IPS-11a (cell line): ENCODE data around the gene RNF186.
"Not testable (repeated sequence)": the region's sequence is repeated elsewhere in the genome, so short reads cannot be mapped to it uniquely, and the experiment has no call there.

Source experiments
- H3K4me3 ChIP-seq: one replicate; pipeline ENCODE4 v1.5.1; 2013; ENCODE audit warnings: low read depth, low read length, control low read depth

The RNF186 gene, protein sequence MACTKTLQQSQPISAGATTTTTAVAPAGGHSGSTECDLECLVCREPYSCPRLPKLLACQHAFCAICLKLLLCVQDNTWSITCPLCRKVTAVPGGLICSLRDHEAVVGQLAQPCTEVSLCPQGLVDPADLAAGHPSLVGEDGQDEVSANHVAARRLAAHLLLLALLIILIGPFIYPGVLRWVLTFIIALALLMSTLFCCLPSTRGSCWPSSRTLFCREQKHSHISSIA

DNA sequence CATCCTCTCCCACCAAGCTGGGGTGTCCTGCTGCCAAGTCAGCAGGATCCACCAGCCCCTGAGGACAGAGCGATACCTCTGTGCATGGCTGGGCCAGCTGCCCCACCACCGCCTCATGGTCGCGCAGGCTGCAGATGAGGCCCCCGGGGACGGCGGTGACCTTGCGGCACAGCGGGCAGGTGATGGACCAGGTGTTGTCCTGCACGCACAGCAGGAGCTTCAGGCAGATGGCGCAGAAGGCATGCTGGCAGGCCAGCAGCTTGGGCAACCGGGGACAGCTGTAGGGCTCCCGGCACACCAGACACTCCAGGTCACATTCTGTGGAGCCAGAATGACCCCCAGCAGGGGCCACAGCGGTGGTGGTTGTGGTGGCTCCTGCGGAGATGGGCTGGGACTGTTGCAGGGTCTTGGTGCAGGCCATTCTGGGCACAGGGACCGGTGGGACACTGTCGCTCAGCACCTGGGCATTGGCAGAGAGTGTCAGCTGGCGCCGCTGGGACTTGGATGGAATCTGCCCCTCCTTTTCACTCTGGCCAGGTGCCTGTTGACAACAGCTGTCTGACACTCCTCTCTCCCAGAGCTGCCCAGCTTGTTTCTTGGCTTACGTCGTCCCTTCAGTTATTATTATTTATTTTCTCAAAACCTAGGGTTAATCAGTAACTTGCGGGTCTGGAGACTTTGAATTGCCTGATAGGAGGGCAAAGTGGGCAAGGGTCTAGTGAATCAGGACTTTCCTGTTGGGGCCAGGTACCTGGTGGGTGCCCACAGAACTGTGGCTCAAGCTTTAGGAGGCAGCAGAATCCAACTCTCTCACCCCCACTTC, at the start of gene RNF186:
RNF186 (minus strand) TSS at position 603 of the 823 bp plus-strand sequence; CDS start at position 421, 182 bp downstream.
- H3K4me3 ChIP-seq = no peak within 1 kb of the TSS

DNA sequence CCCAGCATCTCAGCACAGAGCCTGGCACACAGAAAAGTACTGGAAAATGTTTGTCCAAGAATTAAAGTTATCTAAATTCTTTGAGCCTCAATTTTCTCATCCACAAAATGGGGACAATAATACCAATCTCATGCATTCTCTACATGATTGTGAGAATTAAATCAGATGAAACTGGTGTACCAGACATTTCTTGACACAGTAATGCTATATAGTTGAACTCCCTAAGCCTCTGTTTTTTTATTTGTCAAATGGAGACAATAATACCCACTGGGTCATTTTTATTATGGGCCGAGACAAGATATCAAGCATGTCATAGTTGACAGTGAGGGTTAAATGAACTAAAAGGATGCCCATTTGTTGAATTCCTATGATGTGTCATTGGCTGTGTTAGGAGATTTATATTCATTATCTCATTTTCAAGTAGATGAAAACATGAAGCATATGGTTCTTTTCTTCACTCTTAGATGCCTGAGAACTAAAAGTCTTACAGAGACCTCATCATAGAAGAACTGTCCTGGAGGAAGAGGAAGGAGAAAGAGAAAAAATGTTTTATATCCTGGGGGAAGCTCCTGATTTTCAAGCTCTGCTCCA, 49.6 kb upstream of the RNF186 start:
- H3K4me3 ChIP-seq = no peak overlapping the region

DNA sequence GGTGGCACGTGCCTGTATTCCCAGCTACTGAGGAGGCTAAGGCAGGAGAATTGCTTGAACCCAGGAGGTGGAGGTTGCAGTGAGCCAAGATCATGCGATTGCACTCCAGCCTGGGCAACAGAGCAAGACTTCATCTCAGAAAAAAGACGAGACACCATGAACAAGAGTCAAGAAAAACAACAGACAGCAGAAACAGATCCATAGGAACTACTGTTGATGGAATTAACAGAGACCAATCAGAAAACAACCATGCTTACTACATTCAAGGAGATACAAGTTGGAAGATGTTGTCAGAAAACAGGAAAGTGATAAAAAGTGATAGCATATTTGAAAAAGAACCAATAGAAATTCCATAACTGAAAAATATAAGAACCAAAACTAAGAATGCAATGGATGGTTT, 47.9 kb upstream of the RNF186 start:
- H3K4me3 ChIP-seq = no peak overlapping the region

DNA sequence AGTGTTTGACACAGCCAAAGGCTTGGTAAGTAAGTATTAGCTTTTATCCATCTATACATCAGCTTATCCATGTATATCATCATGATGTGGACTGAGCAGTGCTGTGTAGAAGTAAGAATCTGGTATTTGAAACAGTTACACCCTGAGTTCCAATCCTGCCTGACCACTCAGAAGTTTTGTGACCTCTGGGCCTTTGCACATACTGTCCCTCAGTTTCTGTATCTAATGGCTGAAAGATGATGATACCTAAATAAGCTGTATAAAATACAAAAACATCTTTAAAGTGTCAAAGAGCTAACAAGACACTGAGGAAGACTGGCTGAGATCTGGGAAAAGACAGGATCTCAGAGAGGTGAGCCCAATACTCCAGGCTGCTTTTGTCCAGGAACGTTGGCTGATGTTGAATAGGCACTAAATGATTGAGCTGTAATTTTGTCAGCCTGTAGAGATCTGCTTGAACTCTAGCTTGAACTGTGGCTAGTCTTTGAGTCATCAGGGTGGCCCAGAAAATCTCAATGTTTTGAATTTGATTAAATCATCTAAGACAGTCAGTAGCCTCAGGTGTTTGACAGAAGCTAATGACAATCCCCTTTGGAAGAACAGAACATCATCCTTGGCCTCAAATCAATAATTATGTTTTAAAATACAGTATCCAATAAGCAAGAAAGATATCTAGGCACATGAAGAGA, 46.9 kb upstream of the RNF186 start:
- no peak overlapping the region for H3K4me3 ChIP-seq

DNA sequence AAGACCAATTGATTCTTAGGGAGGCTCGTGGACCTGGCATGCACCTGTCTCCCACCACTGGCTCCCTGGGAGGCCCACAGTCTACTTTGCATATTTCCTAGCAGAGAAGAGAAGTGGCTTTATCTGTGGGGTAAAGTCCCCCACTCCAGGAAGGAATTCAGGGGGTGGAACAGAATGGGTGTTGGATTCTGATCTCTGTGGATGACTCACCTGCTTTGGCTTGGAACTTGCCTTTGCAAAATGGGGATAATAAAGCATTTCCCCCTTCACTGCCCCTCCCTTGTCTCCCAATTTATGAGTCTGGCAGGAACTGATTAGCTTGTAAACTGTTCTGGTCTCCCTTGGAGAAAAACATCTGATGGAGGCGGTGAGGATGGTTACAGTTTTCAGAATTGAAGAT, 46.0 kb upstream of the RNF186 start:
- H3K4me3 ChIP-seq = no peak overlapping the region

DNA sequence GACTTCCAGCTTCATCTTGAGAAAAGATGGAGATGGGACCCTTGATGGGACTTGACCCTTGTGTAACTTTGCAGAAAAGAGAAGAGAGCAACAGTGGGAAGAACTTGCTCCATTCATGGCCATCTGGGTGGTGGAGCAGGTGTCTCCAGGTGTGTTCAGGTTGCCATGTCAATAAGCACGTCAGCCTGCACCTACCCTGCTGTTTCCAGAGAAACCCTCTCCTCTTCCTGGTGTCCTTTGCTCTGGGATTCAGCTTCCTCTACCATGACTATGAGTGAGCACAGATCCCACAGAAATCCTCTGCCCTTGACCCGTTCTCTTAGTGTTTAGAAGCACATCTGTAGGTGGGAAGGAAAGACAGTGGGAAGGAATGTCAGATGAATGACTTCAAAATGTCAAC, 45.3 kb upstream of the RNF186 start:
- H3K4me3 ChIP-seq = no peak overlapping the region

DNA sequence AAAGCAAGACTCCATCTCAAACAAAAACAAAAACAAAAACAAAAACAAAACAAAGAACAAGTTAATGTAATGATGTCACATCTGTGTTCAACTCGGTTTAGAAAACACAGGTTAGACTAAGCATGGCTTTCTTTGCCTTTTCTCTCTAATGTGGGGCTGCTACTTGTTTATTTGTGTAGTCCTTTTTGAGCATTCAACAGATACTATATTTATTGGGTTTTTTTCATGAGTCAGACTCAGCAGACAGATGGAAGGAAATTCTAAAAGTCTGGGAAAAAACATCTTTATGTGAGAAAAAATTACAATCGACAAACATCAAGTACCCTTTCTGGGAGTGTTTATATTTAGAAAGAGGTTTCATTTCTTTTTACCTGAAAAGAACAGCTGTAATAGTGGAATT, 44.8 kb upstream of the RNF186 start:
- no peak overlapping the region for H3K4me3 ChIP-seq

DNA sequence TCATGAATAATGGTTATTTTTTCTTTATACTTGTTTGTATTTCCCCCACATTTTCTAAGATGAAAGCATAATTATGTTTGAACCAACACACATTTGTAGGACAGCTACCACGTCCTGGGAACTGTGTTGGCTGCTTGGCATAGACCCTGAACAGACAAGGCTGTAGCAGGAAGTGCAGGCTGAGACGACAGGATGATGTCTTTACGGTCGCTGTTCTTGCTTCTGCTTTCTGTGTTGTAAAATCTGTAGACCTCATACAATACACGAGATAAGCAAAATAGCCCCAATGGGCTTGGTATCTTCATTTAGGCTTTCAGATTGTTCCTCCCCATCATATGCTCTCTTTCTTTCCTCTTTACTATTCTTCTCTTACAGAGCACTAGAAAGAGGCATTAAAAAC, 43.8 kb upstream of the RNF186 start:
- H3K4me3 ChIP-seq = no peak overlapping the region

DNA sequence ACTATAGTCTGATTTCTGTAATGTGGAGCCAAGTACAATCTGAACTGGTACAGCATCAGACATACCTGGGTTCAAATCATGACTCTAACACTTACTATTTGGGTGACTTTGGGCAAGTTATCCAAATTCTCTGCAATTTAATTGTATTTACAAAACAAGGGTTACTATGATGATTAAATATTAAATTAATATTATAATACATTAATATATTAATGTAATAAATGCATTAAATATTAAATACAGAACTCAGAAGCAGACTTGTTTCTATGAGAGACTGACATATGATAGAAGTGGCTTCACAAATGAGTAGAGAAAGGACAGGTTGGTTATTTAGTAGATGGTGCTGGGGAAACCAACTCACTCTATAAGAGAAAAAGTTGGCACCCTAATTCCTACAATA, 39.8 kb upstream of the RNF186 start:
- H3K4me3 ChIP-seq = no peak overlapping the region

DNA sequence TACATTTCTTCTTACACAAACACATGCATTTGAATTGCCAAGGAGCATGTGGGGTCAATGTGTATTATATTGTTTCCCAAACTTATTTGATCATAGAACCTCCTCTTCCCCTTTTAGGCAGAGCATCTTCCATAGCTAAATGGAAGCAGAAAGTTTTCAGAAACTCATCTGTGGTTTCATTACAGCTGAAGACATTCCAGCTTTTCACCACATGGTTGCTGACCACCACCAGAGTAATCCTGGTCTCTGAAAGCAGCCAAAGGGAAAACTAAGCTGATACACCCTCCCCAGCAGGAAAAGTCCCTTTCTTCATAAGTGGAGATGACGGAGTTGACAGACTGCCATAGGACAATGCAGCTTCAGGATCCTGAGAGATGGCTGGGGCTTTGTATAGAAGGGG, 37.0 kb upstream of the RNF186 start:
- no peak overlapping the region for H3K4me3 ChIP-seq

DNA sequence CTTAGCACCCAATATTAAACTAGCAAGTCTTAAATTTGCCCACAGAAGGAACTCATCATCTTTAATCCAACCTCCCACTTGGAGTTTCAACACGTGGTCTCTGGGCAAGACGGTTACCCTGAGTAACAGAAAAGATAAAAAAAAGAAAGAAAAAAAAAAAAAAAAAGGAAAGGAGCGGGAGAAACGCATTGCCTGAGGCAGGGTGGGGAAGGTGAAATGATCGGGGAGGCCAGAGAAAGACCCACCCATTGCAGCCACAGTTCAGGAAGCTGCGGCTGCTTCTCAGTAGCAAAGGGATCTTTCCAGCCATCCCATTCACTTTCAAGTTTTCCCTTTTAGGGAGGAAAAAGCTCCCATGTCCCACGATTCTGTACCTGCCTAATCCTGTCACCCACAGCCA, 35.1 kb upstream of the RNF186 start:
- no peak overlapping the region for H3K4me3 ChIP-seq

DNA sequence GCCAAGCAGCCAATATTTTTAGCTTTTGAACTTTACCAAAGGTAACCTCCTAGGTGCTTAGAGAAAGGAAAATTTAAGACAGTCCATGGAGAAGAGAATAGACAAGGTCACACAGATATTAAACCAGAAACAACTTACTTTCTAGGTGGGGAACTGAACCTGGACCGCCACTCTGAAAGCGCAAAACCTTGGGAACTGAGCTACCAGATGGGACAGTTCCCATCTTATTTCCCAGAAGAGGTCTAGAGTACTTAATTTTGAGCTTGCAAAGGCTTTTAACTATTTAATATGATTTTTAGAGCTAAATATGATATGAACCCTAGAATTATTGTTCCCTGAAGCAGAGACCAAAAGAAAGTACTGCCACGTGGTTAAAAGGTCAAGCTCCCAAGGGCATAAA, 34.2 kb upstream of the RNF186 start:
- H3K4me3 ChIP-seq = not testable (repeated sequence)

DNA sequence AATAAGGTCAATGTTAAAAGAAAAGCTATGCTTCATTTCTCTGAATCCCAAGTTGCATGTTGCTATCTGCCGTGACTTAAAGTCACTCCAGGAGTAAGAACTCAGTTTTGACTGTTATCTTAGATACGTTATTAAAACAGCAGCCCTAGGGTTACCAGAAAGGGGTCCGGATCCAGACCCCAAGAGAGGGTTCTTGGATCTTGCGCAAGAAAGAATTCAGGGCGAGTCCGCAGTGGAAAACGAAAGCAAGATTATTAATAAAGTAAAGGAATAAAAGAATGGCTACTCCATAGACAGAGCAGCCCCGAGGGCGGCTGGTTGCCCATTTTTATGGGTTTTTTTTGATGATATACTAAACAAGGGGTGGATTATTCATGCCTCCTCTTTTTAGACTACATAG, 32.3 kb upstream of the RNF186 start:
- not testable (repeated sequence) for H3K4me3 ChIP-seq

DNA sequence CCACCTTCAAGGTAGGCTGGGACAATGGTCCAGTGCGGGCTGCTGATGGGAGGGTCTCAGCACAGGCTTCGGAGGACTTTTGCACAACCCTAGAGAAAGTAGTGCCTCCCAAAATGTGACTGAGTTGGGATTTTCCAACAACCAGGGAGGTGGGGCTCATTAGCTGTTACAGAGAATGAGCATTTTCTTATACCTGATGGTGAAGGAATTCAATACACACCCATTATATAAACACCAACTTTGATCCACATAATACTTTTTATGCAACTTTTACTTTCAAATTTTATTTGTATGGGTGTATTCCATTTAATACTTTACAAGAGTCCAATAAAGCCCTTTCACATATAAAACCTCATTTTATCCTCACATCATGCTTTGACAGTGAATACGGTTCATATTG, 31.3 kb upstream of the RNF186 start:
- no peak overlapping the region for H3K4me3 ChIP-seq

DNA sequence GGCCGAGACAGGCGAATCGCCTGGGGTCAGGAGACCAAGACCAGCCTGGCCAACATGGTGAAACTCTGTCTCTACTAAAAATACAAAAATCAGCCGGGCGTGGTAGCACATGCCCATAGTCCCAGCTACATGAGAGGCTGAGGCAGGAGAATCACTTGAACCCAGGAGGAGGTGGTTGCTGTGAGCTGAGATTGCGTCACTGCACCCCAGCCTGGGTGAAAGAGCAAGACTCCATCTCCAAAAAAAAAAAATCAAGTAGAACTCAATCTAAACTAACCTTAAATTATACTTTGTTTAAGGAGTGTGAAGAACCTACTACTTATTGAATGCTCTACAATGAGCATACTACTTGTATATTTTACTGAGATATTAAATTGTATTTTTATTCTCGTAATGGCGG, 30.5 kb upstream of the RNF186 start:
- no peak overlapping the region for H3K4me3 ChIP-seq

DNA sequence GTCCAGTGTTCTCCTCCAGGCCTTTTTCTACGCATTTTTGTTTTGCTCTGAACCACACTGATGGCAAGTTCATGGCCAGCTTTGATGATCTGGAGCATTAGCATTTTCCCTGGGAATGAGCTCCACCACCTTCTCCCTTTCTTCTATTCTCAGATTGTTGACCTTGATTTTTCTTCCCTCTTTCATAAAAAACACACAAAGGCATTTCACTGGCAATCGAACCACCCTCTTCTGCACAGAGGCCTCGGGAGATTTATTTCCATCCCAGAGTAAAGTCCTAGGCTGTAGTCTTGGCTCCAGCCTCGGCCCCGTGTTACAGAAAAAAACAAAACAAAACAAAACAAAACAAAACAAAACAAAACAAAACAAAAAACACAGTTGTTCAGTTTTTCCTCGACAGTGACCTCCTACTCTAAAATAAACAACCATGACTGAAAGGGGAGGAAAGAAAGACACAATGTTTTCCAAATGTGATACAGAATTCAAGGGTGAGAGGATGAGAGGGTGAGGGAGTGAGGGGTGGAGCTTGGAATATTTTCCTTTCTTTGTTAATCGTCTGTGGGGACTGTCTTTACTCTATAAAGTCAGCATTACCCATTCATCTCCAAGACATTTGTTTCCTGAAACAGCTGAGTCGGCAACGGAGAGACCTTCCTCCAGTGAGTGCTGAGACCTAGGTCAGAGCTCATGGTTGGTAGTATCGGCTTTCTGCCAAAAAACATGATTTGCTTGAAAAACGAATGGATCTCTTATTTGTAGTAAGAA, 29.8 kb upstream of the RNF186 start:
- no peak overlapping the region for H3K4me3 ChIP-seq

DNA sequence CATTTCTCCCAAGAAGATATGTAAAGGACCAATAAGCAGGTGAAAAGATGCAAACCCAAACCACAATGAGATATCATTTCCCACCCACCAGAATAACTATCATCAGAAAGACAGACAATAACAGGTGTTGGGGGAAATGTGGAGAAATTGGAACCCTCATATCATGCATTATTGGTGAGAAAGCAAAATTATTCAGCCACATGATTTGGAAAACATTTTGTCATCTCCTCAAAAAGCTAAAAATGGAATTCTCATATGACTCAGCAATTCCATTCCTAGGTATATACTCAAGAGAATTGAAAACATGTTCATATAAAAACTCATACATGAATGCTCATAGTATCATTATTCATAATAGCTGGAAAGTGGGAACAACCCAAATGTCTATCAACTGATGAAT, 25.1 kb upstream of the RNF186 start:
- H3K4me3 ChIP-seq = no peak overlapping the region

DNA sequence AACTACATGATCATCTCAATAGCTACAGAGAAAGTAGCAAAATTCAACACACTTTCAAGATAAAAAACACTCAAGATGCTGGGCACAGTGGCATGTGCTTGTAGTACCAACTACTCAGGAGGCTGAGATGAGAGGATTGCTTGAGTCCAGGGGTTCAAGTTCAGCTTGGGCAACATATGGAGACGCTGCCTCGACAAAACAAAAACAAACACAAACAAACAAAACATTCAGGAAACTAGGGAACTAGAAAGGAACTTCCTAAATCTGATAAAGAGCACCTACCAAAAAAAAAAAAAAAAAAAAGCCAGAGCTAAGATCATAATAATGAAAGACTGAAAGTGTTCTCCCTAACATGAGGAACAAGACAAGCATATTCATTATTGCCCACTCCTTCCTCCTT, 22.8 kb upstream of the RNF186 start:
- no peak overlapping the region for H3K4me3 ChIP-seq

DNA sequence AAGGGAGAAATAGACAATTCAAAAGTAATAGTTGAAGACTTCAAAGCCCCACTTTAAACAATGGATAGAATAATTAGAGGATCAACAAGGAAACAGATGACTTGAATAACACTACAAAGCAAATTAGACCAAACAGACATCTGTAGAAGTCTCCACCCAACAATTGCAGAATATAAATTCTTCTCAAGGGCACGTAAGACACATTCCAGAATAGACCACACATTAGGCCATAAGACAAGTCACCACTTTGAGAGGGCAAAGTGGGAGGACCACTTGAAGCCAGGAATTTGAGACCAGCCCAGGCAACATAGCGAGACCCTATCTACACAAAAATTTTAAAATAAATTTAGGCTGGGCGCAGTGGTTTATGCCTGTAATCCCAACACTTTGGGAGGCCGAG, 20.5 kb upstream of the RNF186 start:
- no peak overlapping the region for H3K4me3 ChIP-seq

DNA sequence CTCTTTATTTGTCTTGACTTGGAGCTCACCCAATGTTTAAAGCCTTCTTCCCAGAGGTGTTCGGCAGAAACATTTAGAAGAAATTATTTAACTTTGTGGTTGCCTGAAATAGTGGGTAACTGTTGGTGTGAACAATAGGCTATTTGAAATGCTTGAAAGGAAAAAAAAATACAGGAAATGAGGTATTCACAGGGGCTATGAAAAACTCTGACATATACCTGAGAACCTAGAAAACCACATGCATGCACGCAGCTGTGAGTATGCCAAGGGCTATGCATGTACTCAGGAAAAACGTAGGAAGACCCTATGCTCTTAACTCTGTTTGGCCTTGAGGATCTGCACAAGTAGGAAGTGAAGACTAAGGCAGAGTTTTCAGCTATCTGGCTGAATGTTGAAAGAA, 16.4 kb upstream of the RNF186 start:
- no peak overlapping the region for H3K4me3 ChIP-seq

DNA sequence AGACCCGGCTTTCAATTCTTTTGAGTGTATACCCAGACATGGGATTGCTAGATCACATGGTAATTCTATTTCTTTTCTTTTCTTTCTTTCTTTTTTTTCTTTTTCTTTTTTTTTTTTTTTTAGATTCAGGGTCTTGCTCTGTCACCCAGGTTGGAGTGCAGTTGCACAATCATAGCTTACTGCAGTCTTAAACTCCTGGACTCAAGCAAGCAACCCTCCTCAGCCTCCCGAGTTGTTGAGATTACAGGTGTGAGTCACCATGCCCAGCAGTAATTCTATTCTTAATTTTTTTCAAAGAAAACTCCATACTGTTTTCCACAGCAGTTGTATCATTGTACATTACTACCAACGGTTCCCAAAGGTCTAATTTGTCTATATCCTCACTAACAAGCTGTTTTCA, 13.5 kb upstream of the RNF186 start:
- no peak overlapping the region for H3K4me3 ChIP-seq
